HG03558 (cell line): ENCODE data around the gene GTF3C2.
"Not testable (repeated sequence)": the region's sequence is repeated elsewhere in the genome, so short reads cannot be mapped to it uniquely, and the experiment has no call there.

Experiments used
- ATAC-seq: cut with Tn5 transposase; IDR thresholded peaks from one replicate; pipeline ENCODE4 v1.9.1; 2021; ENCODE audit warnings: moderate number of reproducible peaks; ENCODE audit not compliant: unreplicated experiment; ENCODE audit errors: extremely low read depth

Gene GTF3C2

DNA sequence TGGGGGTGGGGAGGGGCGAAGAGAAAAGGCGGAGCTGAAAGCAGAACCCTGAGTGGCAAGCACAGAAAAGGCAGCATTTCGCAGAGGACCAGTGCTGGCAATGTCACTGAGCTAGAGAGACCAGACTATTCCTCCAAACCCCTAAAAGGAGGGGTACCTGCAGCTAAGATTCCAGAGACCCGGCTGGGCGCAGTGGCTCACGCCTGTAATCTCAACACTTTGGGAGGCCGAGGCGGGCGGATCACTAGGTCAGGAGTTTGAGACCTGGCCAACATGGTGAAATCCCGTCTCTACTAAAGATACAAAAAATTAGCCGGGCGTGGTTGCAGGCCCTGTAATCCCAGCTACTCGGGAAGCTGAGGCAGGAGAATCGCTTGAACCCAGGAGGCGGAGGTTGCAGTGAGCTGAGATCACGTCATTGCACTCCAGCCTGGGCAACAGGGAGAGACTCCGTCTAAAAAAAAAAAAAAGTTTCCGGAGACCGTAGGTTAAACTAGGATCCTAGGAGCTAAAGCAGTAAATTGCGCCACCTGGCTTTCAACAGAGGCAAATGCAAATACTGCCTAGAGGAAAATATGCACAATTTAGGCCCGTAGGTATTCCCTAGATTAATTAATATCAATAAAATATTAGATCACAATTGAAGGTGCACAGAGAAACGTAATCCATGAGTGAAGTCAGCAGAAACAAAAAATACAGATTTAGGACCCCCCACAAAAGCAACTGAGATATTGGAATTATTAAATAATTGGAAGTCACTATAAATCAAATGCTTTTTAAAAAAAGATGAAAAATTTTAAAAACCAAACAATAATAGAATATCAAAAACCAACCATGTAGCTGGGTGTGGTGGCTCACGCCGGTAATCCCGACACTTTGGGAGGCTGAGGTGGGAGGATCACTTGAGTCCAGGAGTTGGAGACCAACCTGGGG is 53.2 kb downstream of the GTF3C2 start:
- no peak for ATAC-seq

DNA sequence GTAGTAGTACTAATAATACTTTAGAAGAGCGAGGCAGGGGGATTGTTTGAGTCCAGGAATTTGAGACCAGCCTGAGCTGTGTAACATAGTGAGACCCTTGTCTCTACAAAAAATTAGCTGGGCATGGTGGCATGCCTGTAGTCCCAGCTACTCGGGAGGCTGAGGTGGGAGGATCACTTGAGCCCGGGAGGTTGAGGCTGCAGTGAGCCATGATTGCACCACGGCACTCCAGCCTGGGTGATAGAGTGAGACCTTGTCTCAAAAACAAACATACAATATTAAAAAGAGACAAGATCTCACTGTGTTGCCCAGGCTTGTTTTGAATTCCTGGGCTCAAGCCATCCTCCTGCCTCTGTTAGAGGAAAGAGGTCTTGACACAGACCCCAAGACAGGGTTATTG is 56.0 kb downstream of the GTF3C2 start:
- not testable (repeated sequence) for ATAC-seq

DNA sequence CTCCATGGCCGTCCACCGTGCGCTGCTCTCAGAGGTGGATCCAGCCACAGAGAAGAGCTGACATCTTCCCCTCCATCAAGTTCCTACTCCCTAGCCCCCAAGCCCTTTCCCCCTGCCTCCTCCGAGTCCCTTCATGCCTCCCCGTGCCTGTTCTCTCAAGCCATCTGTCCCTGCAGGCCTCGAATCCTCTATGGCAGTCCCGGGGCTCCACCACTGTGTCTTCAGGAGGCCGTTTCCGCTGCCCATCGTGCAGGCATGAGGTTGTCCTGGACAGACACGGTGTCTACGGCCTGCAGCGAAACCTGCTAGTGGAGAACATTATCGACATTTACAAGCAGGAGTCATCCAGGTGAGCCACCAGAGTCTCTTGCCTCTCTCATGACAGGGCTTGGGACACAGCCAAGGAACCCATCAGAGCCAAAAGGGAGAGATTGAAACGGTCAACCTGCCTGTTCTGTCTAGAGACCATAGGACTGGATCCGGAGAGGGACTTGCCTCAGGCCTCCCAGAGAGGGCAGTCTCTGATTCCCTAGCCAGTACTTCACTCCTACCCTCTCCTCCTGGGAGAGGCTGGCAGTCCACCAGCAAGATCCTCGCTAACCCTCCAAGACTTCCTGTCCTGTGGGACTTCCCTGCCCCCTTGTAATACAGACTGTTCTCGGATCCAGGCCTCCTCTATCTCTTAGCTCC is 58.0 kb downstream of the GTF3C2 start:
- no peak for ATAC-seq

DNA sequence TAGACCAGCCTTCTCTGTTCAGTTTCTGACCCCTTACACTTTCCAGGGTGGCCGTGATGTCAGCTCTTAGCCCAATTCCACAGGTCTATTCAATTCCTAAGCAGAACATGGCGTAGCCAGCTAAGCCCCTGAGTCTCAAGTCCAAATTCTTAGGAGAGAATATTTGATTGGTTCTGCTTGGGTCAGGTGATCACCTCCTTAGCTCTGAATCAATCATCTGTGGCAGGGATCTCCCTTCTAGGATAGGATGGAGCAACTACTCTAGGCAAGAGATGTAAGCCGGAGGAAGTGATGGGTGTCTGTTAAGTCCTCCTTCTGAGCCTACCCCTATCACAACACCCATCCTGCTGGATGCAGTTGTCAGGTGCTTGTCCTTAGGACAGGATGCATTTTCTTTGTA is 59.4 kb downstream of the GTF3C2 start:
- no peak for ATAC-seq

DNA sequence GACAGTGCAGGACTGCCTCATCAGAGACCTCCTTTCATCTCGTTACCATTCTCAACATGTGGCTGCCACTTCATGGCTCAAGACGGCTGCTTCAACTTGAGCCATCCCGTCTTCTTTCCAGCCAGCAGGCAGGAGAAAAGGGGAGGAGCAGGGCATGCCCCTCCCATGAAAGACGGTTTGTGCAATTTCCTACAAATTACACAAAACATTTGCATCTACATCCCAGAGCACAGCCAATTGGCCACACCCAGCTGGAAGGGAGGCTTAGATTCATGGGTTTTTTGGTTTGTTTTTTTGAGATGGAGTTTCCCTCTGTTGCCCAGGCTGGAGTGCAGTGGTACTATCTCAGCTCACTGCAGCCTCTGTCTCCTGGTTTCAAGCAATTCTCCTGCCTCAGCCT is 60.1 kb downstream of the GTF3C2 start:
- no peak for ATAC-seq

DNA sequence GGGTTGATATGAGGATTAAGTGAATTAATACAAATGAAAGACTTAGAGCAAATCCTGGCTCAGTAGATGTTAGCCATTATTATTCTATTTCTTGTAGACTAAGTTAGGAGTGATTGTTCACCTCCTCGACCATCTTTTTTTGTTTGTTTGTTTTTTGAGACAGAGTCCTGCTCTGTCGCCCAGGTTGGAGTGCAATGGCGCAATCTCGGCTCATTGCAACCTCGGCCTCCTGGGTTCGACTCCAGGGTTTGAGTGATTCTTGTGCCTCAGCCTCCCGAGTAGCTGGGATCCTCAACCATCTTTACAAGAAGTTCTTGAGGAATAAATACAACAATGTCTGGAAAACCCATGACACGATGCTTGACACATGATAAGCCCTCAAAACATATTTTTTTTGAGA is 61.6 kb downstream of the GTF3C2 start:
- no peak for ATAC-seq

DNA sequence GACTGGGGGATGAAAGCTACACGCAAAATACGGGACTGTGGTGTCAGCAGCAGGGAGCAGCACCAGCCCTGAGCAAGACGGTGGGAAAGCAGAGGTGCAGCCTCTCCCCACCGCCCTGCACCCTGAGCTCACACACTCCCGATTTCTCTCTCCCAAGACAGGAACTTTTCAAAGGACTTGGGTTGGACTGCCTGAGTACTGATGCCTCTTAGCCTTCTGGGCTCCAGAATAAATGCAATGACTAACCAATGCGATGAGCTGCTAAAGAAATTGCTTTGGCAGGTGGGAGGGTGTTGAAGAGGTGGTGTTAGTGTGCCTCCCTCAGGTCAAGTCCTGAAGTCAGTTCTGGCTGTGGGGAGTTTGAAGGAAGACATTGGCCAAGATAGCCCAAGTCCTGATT is 64.7 kb downstream of the GTF3C2 start:
- ATAC-seq: no peak

DNA sequence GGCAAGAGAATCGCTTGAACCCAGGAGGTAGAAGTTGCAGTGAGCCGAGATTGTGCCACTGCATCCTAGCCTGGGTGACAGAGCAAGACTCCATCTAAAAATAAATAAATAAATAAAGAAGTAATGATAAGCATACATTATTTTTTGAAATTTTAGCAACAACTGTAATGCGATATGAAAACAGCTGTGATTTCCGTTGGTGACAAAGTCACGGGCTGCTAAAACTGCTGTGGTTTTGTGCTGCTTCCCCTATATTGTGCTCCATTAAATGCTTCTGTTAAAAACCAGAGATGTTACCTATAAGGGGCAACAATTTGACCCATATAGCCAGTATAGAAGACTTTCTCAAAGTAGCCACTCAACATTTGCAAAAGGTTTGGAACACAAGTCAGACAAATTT is 66.0 kb downstream of the GTF3C2 start:
- no peak for ATAC-seq

DNA sequence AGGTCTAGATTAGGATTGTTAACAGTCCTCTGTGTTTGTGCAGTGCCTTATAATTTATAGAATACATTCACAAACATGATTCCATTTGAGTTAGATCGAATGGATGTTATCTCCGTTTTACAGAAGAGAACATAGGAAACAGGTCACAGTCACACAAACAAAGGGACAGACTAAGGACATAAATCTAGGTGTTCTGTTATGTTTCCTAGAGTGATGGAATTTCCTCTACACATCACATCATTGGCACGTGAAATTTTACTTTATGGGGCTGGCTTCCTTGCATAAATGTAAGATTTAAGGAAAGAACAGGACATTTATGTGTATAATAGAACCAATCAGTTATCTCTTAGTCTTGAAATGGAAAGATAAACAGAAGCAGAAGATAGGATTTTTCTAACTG is 68.0 kb downstream of the GTF3C2 start:
- ATAC-seq: no peak

DNA sequence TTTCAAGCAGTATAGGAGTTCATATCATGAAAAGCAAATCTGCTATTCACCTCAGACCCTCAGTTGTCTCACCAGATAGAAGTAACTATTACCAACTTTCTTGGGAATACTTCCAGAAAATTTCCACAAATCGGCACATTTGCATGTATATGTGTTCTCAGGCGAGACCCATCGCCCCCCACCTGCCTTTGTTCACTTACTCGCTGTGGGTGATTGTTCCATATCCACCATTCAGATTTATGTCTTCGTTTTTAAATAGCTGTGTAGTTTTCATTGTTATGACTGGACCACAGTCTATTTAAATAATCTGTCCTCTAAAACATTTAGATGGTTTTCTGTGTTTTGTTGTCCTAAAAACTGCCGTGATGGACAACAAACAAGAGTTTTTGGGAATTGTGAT is 71.1 kb downstream of the GTF3C2 start:
- no peak for ATAC-seq

DNA sequence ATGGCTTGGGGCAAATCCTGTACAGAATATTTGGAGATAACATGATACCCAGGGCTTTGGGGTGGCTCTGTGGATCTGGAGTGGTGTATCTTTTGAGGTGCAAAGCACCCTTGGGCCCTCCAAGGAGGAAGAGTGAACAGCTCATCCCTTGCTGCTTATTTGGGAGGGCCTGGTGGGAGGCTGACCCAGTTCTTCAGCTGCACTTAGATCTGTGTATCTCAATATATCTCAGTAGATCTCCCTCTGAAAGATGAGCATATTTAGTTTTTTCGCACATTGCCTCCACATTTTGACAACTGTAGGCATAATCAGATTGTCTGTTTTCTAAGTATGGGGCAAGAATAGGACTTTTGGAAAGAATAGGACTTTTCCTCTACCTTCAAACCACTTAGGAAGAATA is 71.6 kb downstream of the GTF3C2 start:
- ATAC-seq: no peak

DNA sequence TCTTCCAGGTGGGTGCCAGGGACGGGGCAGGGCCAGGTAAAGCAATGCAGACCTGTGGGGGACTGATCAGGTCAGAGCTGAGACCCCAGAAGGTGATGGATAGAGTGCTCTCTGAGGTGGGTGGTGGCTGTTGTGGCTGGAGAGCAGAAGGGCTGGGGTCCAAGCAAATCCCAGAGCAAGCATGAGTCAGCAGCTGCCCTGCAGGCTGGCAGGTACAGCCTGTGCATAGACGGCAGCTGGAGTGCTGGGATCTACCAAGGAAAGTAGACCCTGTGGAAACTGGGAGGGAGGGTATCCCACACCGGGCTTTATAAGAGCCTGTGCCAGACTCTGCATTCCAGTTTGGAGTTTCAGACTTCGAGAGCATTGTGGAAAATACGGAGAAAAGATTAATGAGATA is 73.7 kb downstream of the GTF3C2 start:
- ATAC-seq: no peak

DNA sequence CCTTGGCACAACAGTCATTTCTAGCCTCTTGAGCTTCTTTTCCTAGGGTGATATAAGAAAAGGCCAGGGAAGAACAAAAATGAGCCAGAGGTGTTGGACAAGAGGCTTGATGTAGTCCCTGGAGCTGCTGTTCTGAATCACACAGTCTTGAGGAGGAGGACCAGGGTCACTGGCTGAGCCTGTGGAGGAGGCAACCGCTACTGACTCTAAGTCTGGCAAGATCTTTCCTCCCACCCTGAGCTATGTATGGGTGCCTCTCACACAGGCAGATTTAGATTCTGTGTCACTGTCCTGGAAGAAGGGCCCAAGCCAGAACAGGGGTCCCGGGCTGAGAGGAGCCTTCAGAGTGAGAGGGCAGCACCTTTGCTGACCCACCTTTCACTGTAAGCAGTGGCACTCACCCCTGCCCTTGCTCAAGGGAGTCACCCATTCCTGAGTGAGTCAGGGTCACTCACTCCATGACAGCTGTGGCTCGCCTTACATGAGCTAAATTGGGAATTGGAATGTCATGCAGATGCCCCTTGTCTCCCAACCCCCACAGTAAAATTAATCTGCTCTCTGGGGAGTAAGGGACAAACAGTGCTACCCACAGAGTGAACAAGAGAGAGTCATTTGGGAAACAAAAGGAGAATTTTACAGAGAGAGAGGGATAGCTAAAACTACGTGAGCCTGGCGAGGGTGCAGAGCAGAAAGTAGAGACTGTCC is 74.6 kb downstream of the GTF3C2 start, which contains the start of gene TRIM54:
TSS of gene TRIM54 (plus strand) at position 575 of the 705 bp plus-strand sequence. CDS start 303 bp downstream, outside the sequence.
- no peak for ATAC-seq

DNA sequence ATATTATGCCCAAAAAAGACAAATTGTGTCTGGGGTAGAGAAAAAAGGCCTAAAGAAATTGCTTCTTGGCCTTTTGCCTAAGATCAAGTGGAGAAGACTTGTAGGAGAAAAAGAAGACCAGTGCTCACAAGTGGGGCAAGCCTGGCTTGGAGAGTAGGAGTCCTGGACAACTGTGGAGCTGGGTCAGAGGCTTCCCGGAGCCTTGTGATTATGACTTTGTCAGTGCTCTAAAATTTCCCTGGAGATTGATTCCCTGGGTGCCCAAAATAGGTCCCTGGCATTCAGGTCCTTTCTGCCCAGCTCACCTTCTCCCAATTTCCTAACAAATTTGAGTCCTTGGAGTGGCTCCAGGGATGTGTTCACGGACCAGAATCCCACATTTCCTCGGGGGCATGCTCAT is 75.1 kb downstream of the GTF3C2 start:
- ATAC-seq: no peak

DNA sequence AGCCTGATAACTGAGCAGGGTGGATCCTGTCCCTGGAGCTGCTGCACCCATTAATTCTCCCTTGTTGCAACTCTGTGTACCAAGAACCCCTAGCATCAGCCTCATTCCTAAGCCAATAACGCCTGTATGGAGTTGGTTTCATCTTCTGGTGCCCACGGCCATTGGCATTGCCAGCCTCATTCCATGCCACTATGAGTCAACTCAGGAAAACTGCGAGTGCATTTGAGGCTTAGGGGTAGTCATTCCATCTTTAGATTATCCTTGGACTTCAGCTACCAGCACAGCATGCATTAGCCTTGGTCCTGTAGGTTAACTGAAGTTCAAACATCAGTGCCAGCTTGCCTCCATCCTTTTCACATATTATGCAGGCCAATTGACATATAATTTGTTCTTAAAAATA is 75.7 kb downstream of the GTF3C2 start:
- ATAC-seq: no peak

DNA sequence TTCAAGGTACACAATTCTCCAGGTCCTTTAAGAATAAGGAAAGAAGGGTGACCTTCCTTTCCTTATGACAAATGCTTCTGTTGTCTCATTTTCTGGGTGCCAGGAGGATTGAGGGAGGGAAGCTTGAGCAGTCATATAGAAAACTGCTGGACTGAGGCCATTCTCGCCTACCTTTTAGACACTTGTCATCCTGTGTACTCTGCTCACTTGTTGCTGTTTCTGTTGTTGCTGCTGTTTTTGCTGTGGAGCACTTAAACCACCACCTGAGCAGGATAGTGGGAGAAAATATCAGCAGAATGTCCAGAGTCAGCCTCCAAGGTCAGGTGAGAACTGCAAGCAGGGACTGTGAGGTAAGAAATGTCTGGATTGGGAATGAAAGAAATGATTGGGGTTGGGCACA is 78.6 kb downstream of the GTF3C2 start:
- no peak for ATAC-seq
